ENCODE results near the gene PCDH9. TPM values are rescaled to one million over a fixed set of nuclear protein-coding genes. Genes with fewer than 3 reads are reported as not detected.

The PCDH9 gene
- total and polyA plus RNA-seq, 11 donors = 3.0 to 39.6 (median 21.6) TPM

GRCh38 chr13:67145950-67146349 lies 84.2 kb downstream of the PCDH9 start:
- Histone ChIP-seq H3K9me3 (no peaks in the 10 kb centered on the region), H3K27me3 (no peaks in the 10 kb centered on the region), H3K4me1 (peaks cover 0 to 49% (median 26%) of the 10 kb centered on the region in 12 donors), H3K4me3 (no peak overlapping the region), H3K36me3 (no peaks in the 10 kb centered on the region), H3K27ac (peak overlapping the region in 8 of 12 donors; percentile 69 to 91 (median 80))
- WGBS, 4 donors = 13 to 32% (median 25%) methylated on average over 1 of the region's 1 CpG
- DNase-seq (no peak), ATAC-seq (no peak)
- intact Hi-C loops (cut with DNase I) = loop anchor here in 4 of 10 donors (5.0 kb wide), 3 partner anchors 49 to 86 kb away; partner anchors contain the start of gene PCDH9 (in 1 of the 4)
- TF ChIP-seq POLR2A (IDR thresholded peaks at IDR 0.05) = no peak
- TF ChIP-seq CTCF (IDR thresholded peaks at IDR 0.05) = no peak

DNA sequence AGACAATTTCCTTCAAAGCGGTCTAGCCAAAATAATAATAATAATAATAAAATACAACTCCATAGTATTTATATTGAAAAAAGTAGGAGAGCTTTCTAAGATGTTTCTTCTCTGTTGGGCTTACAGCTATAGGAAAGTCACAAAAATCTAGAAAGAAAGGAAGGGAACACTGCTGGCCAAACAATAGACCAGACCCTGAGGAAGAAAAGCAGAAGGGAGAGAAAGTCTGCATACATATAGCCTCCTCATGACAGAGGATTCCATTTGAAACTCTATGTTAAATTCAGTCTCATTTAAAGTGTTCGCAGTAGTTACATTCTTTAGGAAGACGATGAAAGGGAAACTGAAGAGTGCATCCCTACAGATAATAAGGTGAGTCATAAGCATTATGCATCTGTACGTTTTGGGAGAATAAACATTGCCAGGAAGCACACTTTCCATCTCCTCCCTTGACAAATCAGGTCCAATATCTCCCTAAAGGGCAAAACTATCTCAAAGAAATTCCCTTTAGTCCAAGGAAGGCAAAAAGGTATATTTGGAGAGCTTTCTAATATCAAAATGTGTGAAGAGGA lies 86.5 kb downstream of the PCDH9 start:
- Histone ChIP-seq H3K36me3 (no peaks in the 10 kb centered on the region), H3K4me1 (peaks cover 0 to 50% (median 26%) of the 10 kb centered on the region in 12 donors), H3K9me3 (no peaks in the 10 kb centered on the region), H3K27ac (no peak overlapping the region), H3K4me3 (no peak overlapping the region), H3K27me3 (no peaks in the 10 kb centered on the region)
- no peak for TF ChIP-seq CTCF (IDR thresholded peaks at IDR 0.05)
- TF ChIP-seq POLR2A (IDR thresholded peaks at IDR 0.05) = no peak
- intact Hi-C loops (cut with DNase I) = no loop called here
- 66 to 74% (median 68%) methylated on average over 4 of the region's 4 CpGs for WGBS, 4 donors
- no peak for DNase-seq
- ATAC-seq = no peak

DNA sequence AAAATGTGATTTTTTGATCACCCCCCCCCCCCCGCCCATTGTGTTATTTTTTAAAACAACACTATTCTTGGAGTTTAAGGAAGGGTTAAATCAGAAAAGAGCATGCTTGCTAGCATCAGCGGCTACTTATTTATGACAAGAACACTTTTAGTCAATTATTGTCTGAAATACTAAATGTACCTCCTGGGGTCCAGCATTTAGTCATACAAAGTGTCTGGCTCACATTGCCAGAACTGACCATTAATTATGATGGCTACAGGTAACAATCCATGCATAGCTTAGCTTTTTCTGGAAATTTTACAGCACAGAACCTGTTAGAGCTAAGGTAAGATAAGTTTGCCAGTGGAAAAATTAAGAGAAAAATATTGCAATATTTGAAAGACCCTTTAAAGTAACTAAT lies 90.1 kb downstream of the PCDH9 start:
- no peaks in the 10 kb centered on the region for H3K27me3 ChIP-seq
- TF ChIP-seq POLR2A (IDR thresholded peaks at IDR 0.05) (no peak), CTCF (IDR thresholded peaks at IDR 0.05) (no peak)
- H3K27ac ChIP-seq = no peak overlapping the region
- WGBS, 4 donors = 70 to 90% (median 81%) methylated on average over 2 of the region's 2 CpGs
- peak overlapping the region in 1 of 12 donors; percentile 37 for H3K4me3 ChIP-seq
- no peaks in the 10 kb centered on the region for H3K36me3 ChIP-seq
- ATAC-seq = no peak
- DNase-seq = no peak
- H3K9me3 ChIP-seq = no peaks in the 10 kb centered on the region
- intact Hi-C loops (cut with DNase I) = no loop called here
- peaks cover 0 to 28% (median 7%) of the 10 kb centered on the region in 12 donors for H3K4me1 ChIP-seq

GRCh38 chr13:67139551-67139950 lies 90.6 kb downstream of the PCDH9 start:
- ATAC-seq (peak in 1 of 4 donors; percentile 47), DNase-seq (no peak)
- Histone ChIP-seq H3K4me3 (peak overlapping the region in 2 of 12 donors; percentile 3 to 37), H3K36me3 (no peaks in the 10 kb centered on the region), H3K4me1 (peaks cover 0 to 25% (median 7%) of the 10 kb centered on the region in 12 donors), H3K27me3 (no peaks in the 10 kb centered on the region), H3K9me3 (no peaks in the 10 kb centered on the region), H3K27ac (peak overlapping the region in 1 of 12 donors; percentile 3)
- 50 to 60% (median 55%) methylated on average over 4 of the region's 4 CpGs for WGBS, 4 donors
- intact Hi-C loops (cut with DNase I) = loop anchor here in 1 of 10 donors (10.0 kb wide), 1 partner anchor 55 kb away; no protein-coding TSS in a partner anchor
- TF ChIP-seq POLR2A (IDR thresholded peaks at IDR 0.05) = no peak
- no peak for TF ChIP-seq CTCF (IDR thresholded peaks at IDR 0.05)

Data from heart left ventricle (tissue), 16 donors.